ENCODE measurements around the gene CEP295NL. TPM values are rescaled to one million over a fixed set of nuclear protein-coding genes. Genes with fewer than 3 reads are reported as not detected.

The CEP295NL gene
- total and polyA plus RNA-seq, 2 experiments from 2014 or later: 0.21 TPM; not detected in 1

- no peaks in the 10 kb centered on the region for H3K27me3 ChIP-seq
- H3K27ac ChIP-seq: peak overlapping the region; percentile 32
- no peak overlapping the region for H3K4me3 ChIP-seq
- no peak for TF ChIP-seq CTCF (IDR thresholded peaks at IDR 0.05; ENCODE audit: low read depth, low read length)
- DNase-seq (ENCODE audit: low read depth in 1 of 2, low spot score in 1 of 2): peak; percentile 44 to 49
- H3K36me3 ChIP-seq: no peaks in the 10 kb centered on the region
- H3K9me3 ChIP-seq (ENCODE audit: low read depth): no peaks in the 10 kb centered on the region
- H3K4me1 ChIP-seq (ENCODE audit: low read depth): peaks cover 14% of the 10 kb centered on the region
Observed at GRCh38 chr17:78899361-78900260, 3.4 kb downstream of the CEP295NL start.

GRCh38 chr17:78898947-78899346 lies 4.1 kb downstream of the CEP295NL start:
- peaks cover 14% of the 10 kb centered on the region for H3K4me1 ChIP-seq (ENCODE audit: low read depth)
- H3K9me3 ChIP-seq (ENCODE audit: low read depth): no peaks in the 10 kb centered on the region
- no peaks in the 10 kb centered on the region for H3K27me3 ChIP-seq
- TF ChIP-seq CTCF (IDR thresholded peaks at IDR 0.05; ENCODE audit: low read depth, low read length): no peak
- no peak overlapping the region for H3K4me3 ChIP-seq
- H3K27ac ChIP-seq: peak overlapping the region; percentile 32
- no peak for DNase-seq (ENCODE audit: low read depth in 1 of 2, low spot score in 1 of 2)
- H3K36me3 ChIP-seq: no peaks in the 10 kb centered on the region

- TF ChIP-seq CTCF (IDR thresholded peaks at IDR 0.05; ENCODE audit: low read depth, low read length): no peak
- Histone ChIP-seq H3K9me3 (ENCODE audit: low read depth) (no peaks in the 10 kb centered on the region), H3K4me3 (no peak overlapping the region), H3K36me3 (no peaks in the 10 kb centered on the region), H3K27ac (no peak overlapping the region), H3K27me3 (no peaks in the 10 kb centered on the region), H3K4me1 (ENCODE audit: low read depth) (peaks cover 12% of the 10 kb centered on the region)
- DNase-seq (ENCODE audit: low read depth in 1 of 2, low spot score in 1 of 2): no peak
Observed at GRCh38 chr17:78898075-78898836, 4.7 kb downstream of the CEP295NL start.

GRCh38 chr17:78897664-78898047 lies 5.3 kb downstream of the CEP295NL start:
- no peaks in the 10 kb centered on the region for H3K9me3 ChIP-seq (ENCODE audit: low read depth)
- no peak for DNase-seq (ENCODE audit: low read depth in 1 of 2, low spot score in 1 of 2)
- H3K27me3 ChIP-seq: no peaks in the 10 kb centered on the region
- no peaks in the 10 kb centered on the region for H3K36me3 ChIP-seq
- H3K27ac ChIP-seq: no peak overlapping the region
- no peak for TF ChIP-seq CTCF (IDR thresholded peaks at IDR 0.05; ENCODE audit: low read depth, low read length)
- peaks cover 7% of the 10 kb centered on the region for H3K4me1 ChIP-seq (ENCODE audit: low read depth)
- H3K4me3 ChIP-seq: no peak overlapping the region

- Histone ChIP-seq H3K4me1 (ENCODE audit: low read depth) (peaks cover 7% of the 10 kb centered on the region), H3K4me3 (no peak overlapping the region), H3K27ac (no peak overlapping the region), H3K27me3 (no peaks in the 10 kb centered on the region), H3K36me3 (no peaks in the 10 kb centered on the region), H3K9me3 (ENCODE audit: low read depth) (no peaks in the 10 kb centered on the region)
- no peak for TF ChIP-seq CTCF (IDR thresholded peaks at IDR 0.05; ENCODE audit: low read depth, low read length)
- DNase-seq (ENCODE audit: low read depth in 1 of 2, low spot score in 1 of 2): no peak
Observed at GRCh38 chr17:78896834-78897663, 6.0 kb downstream of the CEP295NL start.
